AG09319 (cell line): Measurements from ENCODE around the gene MSRB1.

ENCODE experiments used
- DNase-seq: peaks from one replicate; pipeline ENCODE4 v3.0.0-alpha.2; 2010; ENCODE audit warnings: low read depth; ENCODE audit errors: extremely low read depth
- CTCF ChIP-seq: IDR thresholded peaks from 2 replicates; pipeline ENCODE4 v1.5.1; 2011; ENCODE audit warnings: low read depth, mild to moderate bottlenecking, inconsistent platforms, low read length, moderate library complexity

MSRB1 gene

GRCh38 chr16:1942810-1943726 is at the start of gene MSRB1:
MSRB1 (minus strand) TSS chr16:1943199; CDS start chr16:1943156, 43 bp downstream.
- TF ChIP-seq CTCF = no peak
- peak; percentile 95 for DNase-seq

GRCh38 chr16:1991948-1992703 is 49.1 kb upstream of the MSRB1 start:
- peak; percentile 62 for DNase-seq
- no peak for TF ChIP-seq CTCF

GRCh38 chr16:1991588-1991947 is 48.6 kb upstream of the MSRB1 start:
- no peak for DNase-seq
- no peak for TF ChIP-seq CTCF

GRCh38 chr16:1991135-1991551 is 48.1 kb upstream of the MSRB1 start:
- TF ChIP-seq CTCF = no peak
- DNase-seq = no peak

- no peak for TF ChIP-seq CTCF
- DNase-seq = no peak
Measured at GRCh38 chr16:1990351-1991134, 47.5 kb upstream of the MSRB1 start.

GRCh38 chr16:1990101-1990350 is 47.0 kb upstream of the MSRB1 start:
- no peak for TF ChIP-seq CTCF
- DNase-seq = no peak
